Upper lobe of left lung (tissue), 4 donors: ENCODE results near the gene CTXND1.

Experiments used
- EP300 ChIP-seq, 4 donors: sonication (generic); formaldehyde crosslinking; IDR thresholded peaks; one replicate each; pipeline ENCODE4 v1.5.1; 2017; ENCODE audit warnings: antibody characterized with exemption in 4 of 4, control low read depth in 2 of 4
- POLR2A ChIP-seq, 4 donors: fragments of 450-650 bp; IDR thresholded peaks; one replicate each; pipeline ENCODE4 v1.5.1; 2016 to 2017; ENCODE audit warnings: antibody characterized with exemption in 4 of 4, mild to moderate bottlenecking in 2 of 4
- POLR2AphosphoS5 ChIP-seq, 2 donors: sonication (generic); formaldehyde crosslinking; IDR thresholded peaks; one replicate each; pipeline ENCODE4 v1.5.1; 2017; ENCODE audit warnings: antibody characterized with exemption in 2 of 2
- TF ChIP-seq, protein P1 (sequence below), 6 experiments: fragments of 450-650 bp in 4 of 6; fragments of 200-600 bp in 2 of 6; sonication (generic) in 2 of 6; IDR thresholded peaks; one replicate each; pipeline ENCODE4 v1.5.1; 2016 to 2019; ENCODE audit warnings: antibody characterized with exemption in 6 of 6

GRCh38 chr15:80169768-80170357, 82.2 kb downstream of the CTXND1 start:
- TF ChIP-seq, protein P1, sequence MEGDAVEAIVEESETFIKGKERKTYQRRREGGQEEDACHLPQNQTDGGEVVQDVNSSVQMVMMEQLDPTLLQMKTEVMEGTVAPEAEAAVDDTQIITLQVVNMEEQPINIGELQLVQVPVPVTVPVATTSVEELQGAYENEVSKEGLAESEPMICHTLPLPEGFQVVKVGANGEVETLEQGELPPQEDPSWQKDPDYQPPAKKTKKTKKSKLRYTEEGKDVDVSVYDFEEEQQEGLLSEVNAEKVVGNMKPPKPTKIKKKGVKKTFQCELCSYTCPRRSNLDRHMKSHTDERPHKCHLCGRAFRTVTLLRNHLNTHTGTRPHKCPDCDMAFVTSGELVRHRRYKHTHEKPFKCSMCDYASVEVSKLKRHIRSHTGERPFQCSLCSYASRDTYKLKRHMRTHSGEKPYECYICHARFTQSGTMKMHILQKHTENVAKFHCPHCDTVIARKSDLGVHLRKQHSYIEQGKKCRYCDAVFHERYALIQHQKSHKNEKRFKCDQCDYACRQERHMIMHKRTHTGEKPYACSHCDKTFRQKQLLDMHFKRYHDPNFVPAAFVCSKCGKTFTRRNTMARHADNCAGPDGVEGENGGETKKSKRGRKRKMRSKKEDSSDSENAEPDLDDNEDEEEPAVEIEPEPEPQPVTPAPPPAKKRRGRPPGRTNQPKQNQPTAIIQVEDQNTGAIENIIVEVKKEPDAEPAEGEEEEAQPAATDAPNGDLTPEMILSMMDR (IDR thresholded peaks at IDR 0.05): no peak
- TF ChIP-seq POLR2A (IDR thresholded peaks at IDR 0.05): no peak
- no peak for TF ChIP-seq EP300 (IDR thresholded peaks at IDR 0.05)
- no peak for TF ChIP-seq POLR2AphosphoS5 (IDR thresholded peaks at IDR 0.05)
